Activated CD4-positive, alpha-beta T cell treated with anti-CD3 and anti-CD28 coated beads, Interleukin-2, amount 10 ng/mL, durations not matched to agents 24 days and 14 days (primary cell): ENCODE data around the gene GRAMD2B. TPM values are rescaled to one million over a fixed set of nuclear protein-coding genes. Genes with fewer than 3 reads are reported as not detected.

Experiments
- DNase-seq: peaks from one replicate; pipeline ENCODE4 v3.0.0; 2022
- H3K27ac Mint-ChIP-seq: one replicate; pipeline ENCODE4 v1.8.0; 2022; ENCODE audit warnings: mild to moderate bottlenecking, mixed read lengths
- H3K27me3 Mint-ChIP-seq: one replicate; pipeline ENCODE4 v1.8.0; 2022; ENCODE audit warnings: mixed read lengths
- H3K36me3 Mint-ChIP-seq: one replicate; pipeline ENCODE4 v1.8.0; 2022; ENCODE audit warnings: low read depth, mild to moderate bottlenecking, mixed read lengths
- H3K4me1 Mint-ChIP-seq: one replicate; pipeline ENCODE4 v1.8.0; 2021; ENCODE audit warnings: mixed read lengths
- H3K4me3 Mint-ChIP-seq: one replicate; pipeline ENCODE4 v1.8.0; 2022; ENCODE audit warnings: mild to moderate bottlenecking, moderate library complexity, mixed read lengths
- H3K9me3 Mint-ChIP-seq: one replicate; pipeline ENCODE4 v1.8.0; 2021; ENCODE audit warnings: mixed read lengths
- intact Hi-C: fragments of 100-400 bp; cut with micrococcal nuclease; formaldehyde crosslinking; loops from one replicate; pipeline ENCODE4 v1.15.1; 2023
- total RNA-seq: library from RNA; stranded (reverse); gene quantifications from 2 replicates; pipeline ENCODE4 v1.2.3, GENCODE V29; 2022

Gene GRAMD2B
- total RNA-seq, 1 donor from 2014 or later, result 10.8 TPM

GRCh38 chr5:126543660-126544059 lies 120.5 kb downstream of the GRAMD2B start:
- no peak for DNase-seq
- H3K4me3 Mint-ChIP-seq, result no peak overlapping the region
- intact Hi-C loops, result loop anchor here (2.0 kb wide), 1 partner anchor 949 kb away; no protein-coding TSS in a partner anchor
- H3K27me3 Mint-ChIP-seq, result peaks cover 2% of the 10 kb centered on the region
- no peaks in the 10 kb centered on the region for H3K4me1 Mint-ChIP-seq
- no peak overlapping the region for H3K27ac Mint-ChIP-seq
- no peaks in the 10 kb centered on the region for H3K36me3 Mint-ChIP-seq
- no peaks in the 10 kb centered on the region for H3K9me3 Mint-ChIP-seq

Other genes with a start within 250 kb of the GRAMD2B start
- 1.3 and 1.9 TPM in 2 replicates for gene ALDH7A1, start 171.8 kb downstream of the GRAMD2B start, total RNA-seq
- 50.2 and 51.7 TPM in 2 replicates for gene PHAX, start 177.5 kb downstream of the GRAMD2B start, total RNA-seq